ENCODE measurements around the gene C6orf120.

GRCh38 chr6:169677096-169677495 lies 24.8 kb upstream of the C6orf120 start:
- no peak for TF ChIP-seq POLR2A (IDR thresholded peaks at IDR 0.05)
- TF ChIP-seq CTCF (IDR thresholded peaks at IDR 0.05), result no peak
